Astrocyte of the cerebellum (primary cell): ENCODE measurements around the gene GIMAP8.
"Not testable (repeated sequence)": the region's sequence is repeated elsewhere in the genome, so short reads cannot be mapped to it uniquely, and the experiment has no call there.

ENCODE experiments used
- DNase-seq: peaks from one replicate; pipeline ENCODE4 v3.0.0-alpha.2; 2011; ENCODE audit warnings: low read depth
- H3K4me3 ChIP-seq: 2 replicates; pipeline ENCODE4 v1.5.1; 2011; ENCODE audit warnings: mild to moderate bottlenecking, low read depth, low read length, moderate library complexity
- CTCF ChIP-seq: IDR thresholded peaks from 2 replicates; pipeline ENCODE4 v1.5.1; 2012; ENCODE audit warnings: low read length, low read depth, moderate library complexity, mild to moderate bottlenecking; ENCODE audit errors: missing control alignments
- in situ Hi-C: cut with HindIII; loops from 2 replicates; pipeline ENCODE4 v1.10.0; 2017; ENCODE audit warnings: low sequenced_read_pairs

GIMAP8 gene

GRCh38 chr7:150453892-150454291 is 3.5 kb downstream of the GIMAP8 start:
- no peak for TF ChIP-seq CTCF
- no peak for DNase-seq
- in situ Hi-C loops: no loop called here
- no peak overlapping the region for H3K4me3 ChIP-seq

DNA sequence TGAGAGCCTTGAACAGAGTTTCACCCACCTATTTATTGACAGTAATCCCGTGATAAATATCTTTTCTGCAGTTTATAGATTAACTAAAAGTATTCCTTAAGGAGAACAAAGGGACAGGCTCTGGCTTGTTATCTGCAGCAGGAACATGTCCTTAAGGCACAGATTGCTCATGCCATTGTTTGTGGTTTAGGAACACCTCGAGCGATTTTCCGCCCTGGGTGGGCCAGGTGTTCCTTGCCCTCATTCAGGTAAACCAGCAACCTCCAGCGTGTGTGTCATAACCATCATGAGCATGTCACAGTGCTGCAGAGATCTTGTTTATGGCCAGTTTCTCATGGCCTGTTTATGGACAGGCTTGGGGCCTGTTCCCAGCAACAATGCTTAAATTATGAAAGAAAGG is 6.6 kb downstream of the GIMAP8 start:
- in situ Hi-C loops, H3K4me3 ChIP-seq: not testable (repeated sequence)

DNA sequence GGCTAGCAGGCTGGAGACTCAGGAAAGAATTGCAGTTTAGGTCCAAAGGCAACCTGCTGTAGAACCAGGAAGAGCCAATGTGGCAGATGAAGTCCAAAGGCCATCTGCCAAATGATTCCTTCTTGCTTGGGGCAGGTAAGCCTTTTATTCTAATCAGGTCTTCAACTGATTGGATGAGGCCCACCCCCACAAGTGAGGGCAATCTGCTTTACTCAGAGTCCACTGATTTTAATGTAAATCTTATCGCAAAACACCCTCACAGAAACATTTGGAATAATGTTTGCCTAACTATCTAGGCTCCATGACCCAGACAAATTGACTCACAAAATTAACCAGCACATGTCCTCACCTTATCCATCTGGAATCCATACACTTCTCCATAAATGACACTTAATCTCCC is 7.8 kb downstream of the GIMAP8 start:
- in situ Hi-C loops: no loop called here
- no peak for TF ChIP-seq CTCF
- no peak for DNase-seq
- H3K4me3 ChIP-seq: no peak overlapping the region

More for the DNA sequence above, 6.6 kb downstream of the GIMAP8 start:
- DNase-seq: not testable (repeated sequence)

DNA sequence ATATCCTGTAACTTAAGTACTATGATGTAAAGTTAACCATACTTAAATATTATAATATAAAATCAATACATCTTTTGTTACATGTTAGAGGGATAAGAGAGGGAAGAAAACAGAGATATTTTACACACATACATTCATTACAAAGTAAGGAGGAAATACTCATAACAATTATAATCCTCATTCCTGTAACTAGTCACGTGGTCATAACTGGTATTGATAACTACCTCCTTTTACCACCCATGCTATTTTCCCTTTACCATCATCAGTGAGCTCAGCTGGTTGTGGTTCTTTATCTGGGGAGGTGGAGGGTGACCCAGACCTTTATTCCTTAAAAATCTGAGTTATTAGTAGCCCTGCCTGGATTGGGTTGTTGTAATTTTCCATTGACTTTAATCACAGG is 8.3 kb downstream of the GIMAP8 start:
- H3K4me3 ChIP-seq: no peak overlapping the region

GRCh38 chr7:150461520-150461919 is 11.1 kb downstream of the GIMAP8 start:
- no peak overlapping the region for H3K4me3 ChIP-seq
- in situ Hi-C loops: no loop called here
- no peak for TF ChIP-seq CTCF
- no peak for DNase-seq

More for the DNA sequence above, 8.3 kb downstream of the GIMAP8 start:
- DNase-seq: no peak
- TF ChIP-seq CTCF: no peak
- in situ Hi-C loops: no loop called here

GRCh38 chr7:150462413-150462812 is 12.0 kb downstream of the GIMAP8 start:
- in situ Hi-C loops: no loop called here
- no peak for DNase-seq
- H3K4me3 ChIP-seq: no peak overlapping the region
- no peak for TF ChIP-seq CTCF

DNA sequence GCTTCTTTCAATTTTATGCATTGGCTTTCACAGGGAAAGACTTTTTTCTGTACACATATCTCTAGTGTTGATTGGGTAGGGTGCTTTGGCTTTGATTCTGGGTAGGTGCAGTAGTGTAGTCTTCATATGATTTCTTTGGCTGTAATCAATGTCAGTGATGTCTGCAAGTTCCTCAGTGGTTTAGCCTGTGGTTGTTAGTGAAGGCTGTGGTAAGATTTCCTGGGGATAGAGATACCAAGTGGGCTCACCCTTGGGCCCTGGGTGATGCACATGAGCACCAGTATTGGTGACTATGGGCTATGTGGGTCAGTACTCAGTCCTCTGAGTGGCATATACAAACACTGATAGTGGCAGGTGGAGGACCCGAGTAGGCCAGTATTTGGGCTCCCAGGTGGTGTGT is 13.0 kb downstream of the GIMAP8 start:
- no peak for TF ChIP-seq CTCF
- no peak for DNase-seq
- no peak overlapping the region for H3K4me3 ChIP-seq
- in situ Hi-C loops: no loop called here
